GM12891 (cell line): ENCODE results near the gene FAM187B.

Experiments used
- PAX5 ChIP-seq: IDR thresholded peaks from 2 replicates; pipeline ENCODE4 v1.6.1; 2011; ENCODE audit warnings: low read length, moderate library complexity, mild to moderate bottlenecking; ENCODE audit not compliant: insufficient read depth, severe bottlenecking
- POLR2A ChIP-seq: IDR thresholded peaks from 2 replicates; pipeline ENCODE4 v1.6.1; 2011; ENCODE audit warnings: low read depth, low read length, control low read depth
- POLR2AphosphoS5 ChIP-seq: IDR thresholded peaks from 2 replicates; pipeline ENCODE4 v1.6.1; 2011; ENCODE audit warnings: low read depth, low read length, control low read depth
- POU2F2 ChIP-seq: IDR thresholded peaks from 2 replicates; pipeline ENCODE4 v1.6.1; 2011; ENCODE audit warnings: low read depth, mild to moderate bottlenecking, control low read depth, low read length, moderate library complexity
- SPI1 ChIP-seq: IDR thresholded peaks from 2 replicates; pipeline ENCODE4 v1.6.1; 2011; ENCODE audit warnings: low read depth, low read length, control low read depth
- TAF1 ChIP-seq: IDR thresholded peaks from 2 replicates; pipeline ENCODE4 v1.6.1; 2011; ENCODE audit warnings: low read depth, low read length, control low read depth

GRCh38 chr19:35179830-35180229 is 48.7 kb downstream of the FAM187B start:
- TF ChIP-seq POLR2AphosphoS5 (no peak), POLR2A (no peak), TAF1 (no peak), POU2F2 (no peak), SPI1 (no peak), PAX5 (no peak)
